Nephron progenitor cell (in vitro differentiated cells): ENCODE data around the gene IWS1.
A peak's percentile ranks its signal among the peaks of the same experiment; 100 is the strongest.
"Not testable (repeated sequence)": the region's sequence is repeated elsewhere in the genome, so short reads cannot be mapped to it uniquely, and the experiment has no call there.

Experiments
- DNase-seq: peaks from one replicate; pipeline ENCODE4 v3.0.0; 2021
- H3K27ac Mint-ChIP-seq: 2 replicates; pipeline ENCODE4 v1.8.0; 2021; ENCODE audit warnings: mild to moderate bottlenecking, moderate library complexity, mixed read lengths
- H3K27me3 Mint-ChIP-seq: 2 replicates; pipeline ENCODE4 v1.8.0; 2021; ENCODE audit warnings: mild to moderate bottlenecking, low read depth, mixed read lengths; ENCODE audit not compliant: poor library complexity
- H3K36me3 Mint-ChIP-seq: 2 replicates; pipeline ENCODE4 v1.8.0; 2021; ENCODE audit warnings: low read depth, mixed read lengths
- H3K4me1 Mint-ChIP-seq: 2 replicates; pipeline ENCODE4 v1.8.0; 2021; ENCODE audit warnings: mixed read lengths
- H3K4me3 Mint-ChIP-seq: 2 replicates; pipeline ENCODE4 v1.8.0; 2021; ENCODE audit warnings: mild to moderate bottlenecking, moderate library complexity, mixed read lengths
- H3K9me3 Mint-ChIP-seq: 2 replicates; pipeline ENCODE4 v1.8.0; 2021; ENCODE audit warnings: mild to moderate bottlenecking, moderate library complexity, mixed read lengths
- CTCF ChIP-seq: fragments of 200-600 bp; sonication (generic); IDR thresholded peaks from 2 replicates; pipeline ENCODE4 v1.5.0; 2021; ENCODE audit warnings: antibody characterized with exemption

Gene IWS1

GRCh38 chr2:127530245-127531140 lies 4.2 kb upstream of the IWS1 start:
- no peak for DNase-seq
- Mint-ChIP-seq H3K9me3 (peaks cover 8% of the 10 kb centered on the region), H3K4me1 (peaks cover 29% of the 10 kb centered on the region), H3K27ac (no peak overlapping the region), H3K27me3 (peaks cover 37% of the 10 kb centered on the region), H3K36me3 (no peaks in the 10 kb centered on the region), H3K4me3 (no peak overlapping the region)
- no peak for TF ChIP-seq CTCF

GRCh38 chr2:127529416-127529815 lies 3.1 kb upstream of the IWS1 start:
- not testable (repeated sequence) for H3K27ac Mint-ChIP-seq, DNase-seq, H3K36me3 Mint-ChIP-seq, H3K4me3 Mint-ChIP-seq, H3K9me3 Mint-ChIP-seq
- peaks cover 37% of the 10 kb centered on the region for H3K27me3 Mint-ChIP-seq
- H3K4me1 Mint-ChIP-seq = peaks cover 26% of the 10 kb centered on the region

GRCh38 chr2:127528487-127528886 lies 2.2 kb upstream of the IWS1 start:
- no peak for TF ChIP-seq CTCF
- Mint-ChIP-seq H3K27ac (no peak overlapping the region), H3K27me3 (peaks cover 28% of the 10 kb centered on the region), H3K9me3 (peaks cover 8% of the 10 kb centered on the region), H3K36me3 (peaks cover 4% of the 10 kb centered on the region), H3K4me3 (no peak overlapping the region), H3K4me1 (peaks cover 32% of the 10 kb centered on the region)
- no peak for DNase-seq

GRCh38 chr2:127527001-127527804 lies 914 bp upstream of the IWS1 start:
- H3K9me3 Mint-ChIP-seq = peaks cover 8% of the 10 kb centered on the region

GRCh38 chr2:127525691-127526131 lies 578 bp downstream of the IWS1 start:
- H3K4me1 Mint-ChIP-seq = peaks cover 32% of the 10 kb centered on the region
- peak; percentile 25 for DNase-seq
- H3K9me3 Mint-ChIP-seq = peaks cover 8% of the 10 kb centered on the region
- peaks cover 26% of the 10 kb centered on the region for H3K36me3 Mint-ChIP-seq
- no peak for TF ChIP-seq CTCF
- peaks cover 9% of the 10 kb centered on the region for H3K27me3 Mint-ChIP-seq
- H3K4me3 Mint-ChIP-seq = peak overlapping the region; percentile 98
- H3K27ac Mint-ChIP-seq = peak overlapping the region; percentile 95

More at GRCh38 chr2:127527001-127527804, 914 bp upstream of the IWS1 start:
- no peak for TF ChIP-seq CTCF
- peak overlapping the region; percentile 98 for H3K4me3 Mint-ChIP-seq
- H3K36me3 Mint-ChIP-seq = peaks cover 17% of the 10 kb centered on the region
- DNase-seq = no peak
- H3K4me1 Mint-ChIP-seq = peaks cover 32% of the 10 kb centered on the region
- H3K27me3 Mint-ChIP-seq = peaks cover 15% of the 10 kb centered on the region
- peak overlapping the region; percentile 100 for H3K27ac Mint-ChIP-seq

GRCh38 chr2:127524198-127524834 lies 2.0 kb downstream of the IWS1 start:
- H3K27me3 Mint-ChIP-seq, DNase-seq, H3K27ac Mint-ChIP-seq, H3K9me3 Mint-ChIP-seq: not testable (repeated sequence)
- H3K4me3 Mint-ChIP-seq = peak overlapping the region; percentile 98
- peaks cover 38% of the 10 kb centered on the region for H3K36me3 Mint-ChIP-seq
- H3K4me1 Mint-ChIP-seq = peaks cover 32% of the 10 kb centered on the region
